PFSK-1 (cell line): Measurements from ENCODE around the gene NKX2-8.

Source experiments
- FOXP2 ChIP-seq: optimal IDR thresholded peaks from 2 replicates; pipeline ENCODE3; 2011; ENCODE audit warnings: borderline replicate concordance, control low read depth, inconsistent platforms; ENCODE audit not compliant: insufficient read depth; ENCODE audit errors: extremely low read length, extremely low read depth
- POLR2AphosphoS5 ChIP-seq: IDR thresholded peaks from 2 replicates; pipeline ENCODE4 v1.6.1; 2012; ENCODE audit warnings: low read depth, mild to moderate bottlenecking, control low read depth, low read length, moderate library complexity
- SIN3A ChIP-seq: IDR thresholded peaks from 2 replicates; pipeline ENCODE4 v1.6.1; 2012; ENCODE audit warnings: mild to moderate bottlenecking, low read length, moderate library complexity, borderline replicate concordance; ENCODE audit not compliant: insufficient read depth
- TAF1 ChIP-seq: IDR thresholded peaks from 2 replicates; pipeline ENCODE4 v1.6.1; 2012; ENCODE audit warnings: low read length, control low read depth, borderline replicate concordance; ENCODE audit not compliant: insufficient read depth
- TF ChIP-seq, protein P1 (sequence below), 2 experiments: IDR thresholded peaks; 2 replicates each; pipeline versions ENCODE4 v1.6.1 to v1.8.0; 2011 to 2012; ENCODE audit warnings: low read depth in 2 of 2, low read length in 2 of 2, control low read depth in 1 of 2, inconsistent platforms in 1 of 2, mild to moderate bottlenecking in 1 of 2, moderate library complexity in 1 of 2; ENCODE audit not compliant: insufficient read depth in 1 of 2

The NKX2-8 gene

GRCh38 chr14:36556811-36557433 lies 25.5 kb downstream of the NKX2-8 start:
- TF ChIP-seq TAF1 (no peak), SIN3A (no peak), POLR2AphosphoS5 (no peak), FOXP2 (no peak)
- TF ChIP-seq, protein P1, sequence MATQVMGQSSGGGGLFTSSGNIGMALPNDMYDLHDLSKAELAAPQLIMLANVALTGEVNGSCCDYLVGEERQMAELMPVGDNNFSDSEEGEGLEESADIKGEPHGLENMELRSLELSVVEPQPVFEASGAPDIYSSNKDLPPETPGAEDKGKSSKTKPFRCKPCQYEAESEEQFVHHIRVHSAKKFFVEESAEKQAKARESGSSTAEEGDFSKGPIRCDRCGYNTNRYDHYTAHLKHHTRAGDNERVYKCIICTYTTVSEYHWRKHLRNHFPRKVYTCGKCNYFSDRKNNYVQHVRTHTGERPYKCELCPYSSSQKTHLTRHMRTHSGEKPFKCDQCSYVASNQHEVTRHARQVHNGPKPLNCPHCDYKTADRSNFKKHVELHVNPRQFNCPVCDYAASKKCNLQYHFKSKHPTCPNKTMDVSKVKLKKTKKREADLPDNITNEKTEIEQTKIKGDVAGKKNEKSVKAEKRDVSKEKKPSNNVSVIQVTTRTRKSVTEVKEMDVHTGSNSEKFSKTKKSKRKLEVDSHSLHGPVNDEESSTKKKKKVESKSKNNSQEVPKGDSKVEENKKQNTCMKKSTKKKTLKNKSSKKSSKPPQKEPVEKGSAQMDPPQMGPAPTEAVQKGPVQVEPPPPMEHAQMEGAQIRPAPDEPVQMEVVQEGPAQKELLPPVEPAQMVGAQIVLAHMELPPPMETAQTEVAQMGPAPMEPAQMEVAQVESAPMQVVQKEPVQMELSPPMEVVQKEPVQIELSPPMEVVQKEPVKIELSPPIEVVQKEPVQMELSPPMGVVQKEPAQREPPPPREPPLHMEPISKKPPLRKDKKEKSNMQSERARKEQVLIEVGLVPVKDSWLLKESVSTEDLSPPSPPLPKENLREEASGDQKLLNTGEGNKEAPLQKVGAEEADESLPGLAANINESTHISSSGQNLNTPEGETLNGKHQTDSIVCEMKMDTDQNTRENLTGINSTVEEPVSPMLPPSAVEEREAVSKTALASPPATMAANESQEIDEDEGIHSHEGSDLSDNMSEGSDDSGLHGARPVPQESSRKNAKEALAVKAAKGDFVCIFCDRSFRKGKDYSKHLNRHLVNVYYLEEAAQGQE (IDR thresholded peaks at IDR 0.05; ENCODE audit: insufficient read depth in 1 of 2, low read depth in 2 of 2, low read length in 2 of 2) = no peak

DNA sequence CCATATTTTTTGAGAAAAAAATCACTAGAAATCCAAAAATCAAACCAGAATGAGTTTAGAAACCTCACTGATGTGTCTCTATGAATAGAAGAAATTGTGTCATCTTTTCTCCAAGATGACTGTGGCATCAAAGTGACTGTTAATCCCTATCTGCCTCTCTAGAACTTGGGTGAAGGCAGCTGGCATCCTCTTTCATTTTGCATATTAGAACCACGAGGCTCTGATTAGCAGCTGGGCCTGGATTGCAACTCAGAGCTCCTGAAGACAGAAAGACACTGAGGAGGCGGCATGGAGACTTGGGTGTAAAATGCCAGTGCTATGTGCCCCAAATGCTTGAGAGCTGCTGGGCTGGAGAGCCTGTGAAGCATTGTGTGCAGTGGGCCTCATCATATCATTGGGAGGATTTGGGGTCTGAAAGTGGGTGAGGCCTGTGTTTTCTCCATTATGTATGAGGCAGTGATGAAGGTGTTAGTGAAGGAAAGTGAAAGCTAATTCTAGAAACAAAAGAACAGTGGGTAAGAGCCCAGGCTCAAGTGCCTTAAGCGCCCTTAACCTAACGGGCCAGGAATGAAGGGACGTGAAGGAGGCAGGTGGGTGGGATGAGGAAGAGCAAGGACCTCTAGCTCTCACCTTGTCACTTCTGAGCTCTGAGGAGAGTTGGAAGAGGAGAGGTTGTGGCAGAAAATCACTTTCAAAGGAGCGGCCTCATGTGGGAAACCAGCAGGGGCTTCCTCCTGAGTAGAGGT lies 26.2 kb downstream of the NKX2-8 start:
- no peak for TF ChIP-seq FOXP2
- TF ChIP-seq, protein P1 (IDR thresholded peaks at IDR 0.05; ENCODE audit: insufficient read depth in 1 of 2, low read depth in 2 of 2, low read length in 2 of 2) = no peak
- TF ChIP-seq TAF1 = no peak
- TF ChIP-seq SIN3A = no peak
- no peak for TF ChIP-seq POLR2AphosphoS5

DNA sequence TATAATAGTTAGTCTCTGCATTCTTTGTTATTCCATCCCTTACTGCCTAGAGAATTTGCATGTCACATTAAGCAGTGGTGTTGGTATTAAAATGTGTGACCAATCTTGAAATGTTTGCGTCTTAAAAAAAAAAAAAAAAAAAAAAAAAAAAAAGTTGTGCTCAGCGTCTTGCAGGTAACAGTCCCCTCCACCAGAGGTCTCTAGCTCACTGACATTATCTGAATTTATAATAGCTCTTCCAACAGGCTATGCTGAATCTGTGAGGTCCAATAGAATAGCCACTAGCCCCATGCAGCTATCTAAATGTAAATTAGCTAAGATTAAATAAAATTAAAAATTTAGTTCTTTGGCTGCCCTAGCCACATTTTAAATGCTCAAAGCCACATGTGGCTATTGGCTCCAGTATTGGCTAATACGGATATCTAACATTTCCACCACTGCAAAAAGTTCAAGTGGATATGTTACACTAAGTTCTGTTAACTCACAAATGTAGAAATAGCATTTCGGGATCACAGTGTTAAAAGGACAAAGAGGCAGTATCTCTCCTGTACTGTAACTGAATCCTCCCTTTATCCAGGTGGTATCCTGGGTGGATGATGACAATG lies 28.7 kb downstream of the NKX2-8 start:
- no peak for TF ChIP-seq FOXP2
- no peak for TF ChIP-seq TAF1
- TF ChIP-seq, protein P1 (IDR thresholded peaks at IDR 0.05; ENCODE audit: insufficient read depth in 1 of 2, low read depth in 2 of 2, low read length in 2 of 2) = no peak
- no peak for TF ChIP-seq POLR2AphosphoS5
- no peak for TF ChIP-seq SIN3A

- no peak for TF ChIP-seq POLR2AphosphoS5
- TF ChIP-seq FOXP2 = no peak
- TF ChIP-seq SIN3A = no peak
- TF ChIP-seq TAF1 = no peak
- TF ChIP-seq, protein P1 (IDR thresholded peaks at IDR 0.05; ENCODE audit: insufficient read depth in 1 of 2, low read depth in 2 of 2, low read length in 2 of 2) = no peak
These were observed 31.5 kb downstream of the NKX2-8 start for GRCh38 chr14:36550899-36551298.
